BJ (cell line): ENCODE measurements around the gene TGFA. TPM values are rescaled to one million over a fixed set of nuclear protein-coding genes. Genes with fewer than 3 reads are reported as not detected.

Experiments used
- CTCF ChIA-PET: fragments of 350-600 bp; formaldehyde crosslinking; extraction: SDS; loops from one replicate; lab custom pipeline; 2021; ENCODE audit warnings: antibody characterized with exemption, inconsistent platforms; lab: Yijun Ruan, JAX
- POLR2A ChIA-PET: fragments of 300-600 bp; sonication (Branson Sonifier 250); formaldehyde crosslinking; extraction: SDS; loops from one replicate; lab custom pipeline; 2021; ENCODE audit warnings: antibody characterized with exemption; lab: Charles Lee
- DNase-seq: peaks from one replicate; pipeline ENCODE4 v3.0.0-alpha.2; 2011; ENCODE audit warnings: low read depth
- H3K27me3 ChIP-seq: 2 replicates; pipeline ENCODE4 v1.6.0; 2011; ENCODE audit warnings: low read length; ENCODE audit not compliant: control insufficient read depth, insufficient read depth
- H3K36me3 ChIP-seq: 2 replicates; pipeline ENCODE4 v1.5.1; 2011; ENCODE audit warnings: low read length; ENCODE audit not compliant: control insufficient read depth, insufficient read depth
- H3K4me3 ChIP-seq: 2 replicates; pipeline ENCODE4 v1.5.1; 2011; ENCODE audit warnings: low read depth, mild to moderate bottlenecking, control low read depth, low read length
- CTCF ChIP-seq: IDR thresholded peaks from 2 replicates; pipeline ENCODE4 v1.5.1; 2011; ENCODE audit warnings: low read depth, mild to moderate bottlenecking, control low read depth, inconsistent platforms, low read length, moderate library complexity; ENCODE audit not compliant: insufficient read depth
- polyA plus RNA-seq: library from polyadenylated mRNA; depleted of rRNA; stranded (reverse); fragments of >200 nt; gene quantifications from 2 replicates; pipeline ENCODE4 v1.2.3, GENCODE V29; 2011

The TGFA gene
- polyA plus RNA-seq, 1 experiment, result 0.13 TPM

- TF ChIP-seq CTCF, result no peak
- Histone ChIP-seq H3K27me3 (peaks cover 2% of the 10 kb centered on the region; the same call in 1 of the 2 replicates), H3K4me3 (no peak overlapping the region), H3K36me3 (no peaks in the 10 kb centered on the region)
- DNase-seq, result no peak
- CTCF ChIA-PET, result interaction anchor here (1.5 kb wide), 1 partner anchor 142 kb away, joined by 3 read pairs; no protein-coding TSS in a partner anchor
- POLR2A ChIA-PET, result no interaction called here
Observed at GRCh38 chr2:70475266-70475665, 78.4 kb downstream of the TGFA start.

- no peak overlapping the region for H3K4me3 ChIP-seq
- ChIA-PET POLR2A (no interaction called here), CTCF (interaction anchor here (1.3 to 1.5 kb wide), 2 partner anchors 11 to 143 kb away, joined by 3 read pairs; no protein-coding TSS in a partner anchor)
- TF ChIP-seq CTCF, result no peak
- H3K27me3 ChIP-seq, result peaks cover 2% of the 10 kb centered on the region; the same call in 1 of the 2 replicates
- no peak for DNase-seq
- H3K36me3 ChIP-seq, result no peaks in the 10 kb centered on the region
Observed at GRCh38 chr2:70474256-70474848, 79.3 kb downstream of the TGFA start.

GRCh38 chr2:70473101-70473722 lies 80.4 kb downstream of the TGFA start:
- POLR2A ChIA-PET, result no interaction called here
- peaks cover 2% of the 10 kb centered on the region; the same call in 1 of the 2 replicates for H3K27me3 ChIP-seq
- no peak overlapping the region for H3K4me3 ChIP-seq
- DNase-seq, result no peak
- TF ChIP-seq CTCF, result no peak
- H3K36me3 ChIP-seq, result no peaks in the 10 kb centered on the region
- CTCF ChIA-PET, result interaction anchor here (1.0 kb wide), 1 partner anchor 144 kb away, joined by 3 read pairs; no protein-coding TSS in a partner anchor

- no peak for TF ChIP-seq CTCF
- ChIA-PET CTCF (interaction anchor here (1.0 kb wide), 1 partner anchor 145 kb away, joined by 3 read pairs; no protein-coding TSS in a partner anchor), POLR2A (no interaction called here)
- peaks cover 2% of the 10 kb centered on the region; the same call in 1 of the 2 replicates for H3K27me3 ChIP-seq
- no peak for DNase-seq
- H3K36me3 ChIP-seq, result no peaks in the 10 kb centered on the region
- H3K4me3 ChIP-seq, result no peak overlapping the region
Observed at GRCh38 chr2:70472221-70472890, 81.3 kb downstream of the TGFA start.

DNA sequence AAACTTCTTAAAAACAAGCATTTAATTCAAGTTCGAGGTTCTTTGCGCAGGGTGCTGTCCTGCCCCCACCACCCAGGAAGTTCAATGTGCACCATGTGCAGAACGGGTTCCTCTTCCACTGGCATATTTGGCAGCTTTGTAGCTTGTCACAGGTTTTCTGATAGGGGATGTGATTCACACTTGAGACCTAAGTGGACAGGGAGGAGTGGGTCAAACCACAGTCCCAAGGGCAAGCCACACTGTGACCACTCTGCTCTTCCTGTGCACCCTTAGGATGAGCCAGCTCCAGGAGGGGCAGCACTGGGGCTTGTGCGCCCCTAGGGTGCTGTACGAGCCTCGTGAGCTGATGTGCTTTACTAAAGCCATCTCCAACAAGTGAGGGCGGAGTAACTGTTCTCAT lies 82.5 kb downstream of the TGFA start:
- no peak for TF ChIP-seq CTCF
- H3K27me3 ChIP-seq, result peaks cover 2% of the 10 kb centered on the region; the same call in 1 of the 2 replicates
- H3K36me3 ChIP-seq, result no peaks in the 10 kb centered on the region
- H3K4me3 ChIP-seq, result no peak overlapping the region
- ChIA-PET CTCF (interaction anchor here (0.6 kb wide), 1 partner anchor 113 kb away, joined by 3 read pairs; no protein-coding TSS in a partner anchor), POLR2A (no interaction called here)
- no peak for DNase-seq
